Nephron (organoid): ENCODE results near the gene KDM4C.

Experiments
- H3K27ac Mint-ChIP-seq, 3 experiments: 2 replicates each; pipeline ENCODE4 v1.8.0; 2020; ENCODE audit warnings: mixed read lengths in 3 of 3, mild to moderate bottlenecking in 2 of 3, moderate library complexity in 1 of 3
- H3K27me3 Mint-ChIP-seq: 2 replicates; pipeline ENCODE4 v1.8.0; 2021; ENCODE audit warnings: low read depth, mild to moderate bottlenecking, moderate library complexity, mixed read lengths
- H3K36me3 Mint-ChIP-seq: 2 replicates; pipeline ENCODE4 v1.8.0; 2020; ENCODE audit warnings: low read depth, mixed read lengths
- H3K4me1 Mint-ChIP-seq: 2 replicates; pipeline ENCODE4 v1.8.0; 2020; ENCODE audit warnings: mixed read lengths
- H3K4me3 Mint-ChIP-seq, 3 experiments: 2 replicates each; pipeline ENCODE4 v1.8.0; 2020; ENCODE audit warnings: mild to moderate bottlenecking in 3 of 3, mixed read lengths in 3 of 3, moderate library complexity in 2 of 3
- H3K9me3 Mint-ChIP-seq: 2 replicates; pipeline ENCODE4 v1.8.0; 2020; ENCODE audit warnings: mixed read lengths
- TF ChIP-seq, protein P1 (sequence below), 3 experiments: fragments of 200-600 bp; sonication (generic); IDR thresholded peaks; one replicate each; pipeline ENCODE4 v1.5.0; 2021; ENCODE audit warnings: antibody characterized with exemption in 3 of 3; ENCODE audit not compliant: unreplicated experiment in 3 of 3

KDM4C gene

DNA sequence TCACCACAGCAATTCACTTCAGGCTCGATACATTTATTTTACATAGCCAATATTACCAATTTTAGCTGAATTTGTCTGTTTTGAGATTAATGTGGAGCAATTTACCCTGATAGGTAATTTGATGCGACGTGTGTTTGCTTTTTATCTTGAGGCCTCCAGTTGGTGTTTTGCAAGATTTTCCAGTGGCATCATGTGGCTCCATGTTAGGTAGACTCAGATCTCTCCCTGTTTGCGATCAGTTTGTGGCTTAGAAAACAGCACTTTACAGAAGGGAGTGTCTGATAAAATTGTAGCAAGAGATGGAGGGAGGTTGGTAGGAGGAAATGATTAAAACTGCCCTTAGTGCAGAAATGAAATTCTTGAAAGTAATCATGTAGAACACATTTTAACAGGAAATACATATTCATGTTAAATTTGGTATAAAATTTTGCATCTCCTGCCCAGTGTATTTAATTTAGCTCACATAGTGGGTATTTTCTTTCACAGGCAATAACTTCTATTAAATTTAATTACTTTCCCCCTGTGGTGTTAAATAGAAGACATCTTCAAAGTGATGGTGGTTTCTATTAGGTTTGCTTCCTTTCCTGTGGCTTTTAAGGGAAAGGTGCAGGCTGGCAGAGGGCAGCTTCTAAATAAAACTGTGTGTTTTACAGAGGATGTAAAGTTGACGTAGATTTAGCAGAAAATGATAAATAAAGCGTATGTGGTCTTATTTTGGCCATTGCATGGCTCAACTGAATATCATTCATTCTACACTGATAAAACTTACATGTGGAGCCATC is 135.8 kb downstream of the KDM4C start:
- Mint-ChIP-seq H3K27me3 (no peaks in the 10 kb centered on the region), H3K4me3 (no peak overlapping the region), H3K27ac (no peak overlapping the region), H3K4me1 (peaks cover 4% of the 10 kb centered on the region), H3K36me3 (no peaks in the 10 kb centered on the region), H3K9me3 (no peaks in the 10 kb centered on the region)
- TF ChIP-seq, protein P1, sequence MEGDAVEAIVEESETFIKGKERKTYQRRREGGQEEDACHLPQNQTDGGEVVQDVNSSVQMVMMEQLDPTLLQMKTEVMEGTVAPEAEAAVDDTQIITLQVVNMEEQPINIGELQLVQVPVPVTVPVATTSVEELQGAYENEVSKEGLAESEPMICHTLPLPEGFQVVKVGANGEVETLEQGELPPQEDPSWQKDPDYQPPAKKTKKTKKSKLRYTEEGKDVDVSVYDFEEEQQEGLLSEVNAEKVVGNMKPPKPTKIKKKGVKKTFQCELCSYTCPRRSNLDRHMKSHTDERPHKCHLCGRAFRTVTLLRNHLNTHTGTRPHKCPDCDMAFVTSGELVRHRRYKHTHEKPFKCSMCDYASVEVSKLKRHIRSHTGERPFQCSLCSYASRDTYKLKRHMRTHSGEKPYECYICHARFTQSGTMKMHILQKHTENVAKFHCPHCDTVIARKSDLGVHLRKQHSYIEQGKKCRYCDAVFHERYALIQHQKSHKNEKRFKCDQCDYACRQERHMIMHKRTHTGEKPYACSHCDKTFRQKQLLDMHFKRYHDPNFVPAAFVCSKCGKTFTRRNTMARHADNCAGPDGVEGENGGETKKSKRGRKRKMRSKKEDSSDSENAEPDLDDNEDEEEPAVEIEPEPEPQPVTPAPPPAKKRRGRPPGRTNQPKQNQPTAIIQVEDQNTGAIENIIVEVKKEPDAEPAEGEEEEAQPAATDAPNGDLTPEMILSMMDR (IDR thresholded peaks at IDR 0.05; ENCODE audit: unreplicated experiment in 3 of 3), result no peak

DNA sequence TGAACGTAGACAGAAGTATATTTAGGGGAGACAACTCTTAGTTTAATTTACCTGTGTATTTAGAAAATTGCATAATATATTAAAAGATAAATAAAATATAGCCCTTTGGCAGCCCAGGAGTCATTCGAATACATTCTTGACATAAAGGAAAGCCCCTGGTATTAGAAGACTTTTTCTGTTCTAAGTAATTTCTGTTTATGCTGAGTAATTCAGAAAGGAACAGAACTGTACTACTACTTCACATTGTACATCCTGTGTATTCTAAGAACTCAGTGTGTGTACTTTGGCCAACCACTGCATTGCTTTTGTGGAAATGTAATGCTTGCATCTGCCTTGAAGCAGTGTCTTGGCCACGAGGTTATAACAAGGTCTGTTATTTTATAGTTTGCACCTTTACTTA is 136.4 kb downstream of the KDM4C start:
- Mint-ChIP-seq H3K4me1 (peaks cover 4% of the 10 kb centered on the region), H3K4me3 (no peak overlapping the region), H3K27ac (no peak overlapping the region), H3K27me3 (no peaks in the 10 kb centered on the region), H3K36me3 (no peaks in the 10 kb centered on the region), H3K9me3 (no peaks in the 10 kb centered on the region)
- TF ChIP-seq, protein P1 (IDR thresholded peaks at IDR 0.05; ENCODE audit: unreplicated experiment in 3 of 3), result no peak

DNA sequence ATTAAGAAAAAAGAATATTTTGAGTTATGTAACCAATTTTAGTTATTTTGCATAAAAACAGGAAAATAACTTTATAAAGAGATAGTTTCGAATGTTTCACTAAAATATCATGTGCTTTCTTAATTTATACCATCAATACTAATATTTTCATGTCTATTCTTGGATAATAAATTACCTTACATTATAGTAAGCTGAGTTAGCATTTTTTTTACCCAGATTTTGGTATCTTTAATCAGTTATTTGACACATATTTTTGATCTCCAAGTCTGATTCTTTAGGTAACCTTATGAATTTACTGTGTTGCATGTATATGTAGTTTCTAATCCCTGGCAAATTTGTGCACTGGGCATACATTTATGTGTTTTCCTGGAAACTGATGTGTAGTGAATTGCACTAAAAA is 138.0 kb downstream of the KDM4C start:
- H3K4me1 Mint-ChIP-seq, result peaks cover 4% of the 10 kb centered on the region
- no peaks in the 10 kb centered on the region for H3K36me3 Mint-ChIP-seq
- no peak overlapping the region for H3K4me3 Mint-ChIP-seq
- no peaks in the 10 kb centered on the region for H3K27me3 Mint-ChIP-seq
- TF ChIP-seq, protein P1 (IDR thresholded peaks at IDR 0.05; ENCODE audit: unreplicated experiment in 3 of 3), result no peak
- no peaks in the 10 kb centered on the region for H3K9me3 Mint-ChIP-seq
- H3K27ac Mint-ChIP-seq, result no peak overlapping the region

DNA sequence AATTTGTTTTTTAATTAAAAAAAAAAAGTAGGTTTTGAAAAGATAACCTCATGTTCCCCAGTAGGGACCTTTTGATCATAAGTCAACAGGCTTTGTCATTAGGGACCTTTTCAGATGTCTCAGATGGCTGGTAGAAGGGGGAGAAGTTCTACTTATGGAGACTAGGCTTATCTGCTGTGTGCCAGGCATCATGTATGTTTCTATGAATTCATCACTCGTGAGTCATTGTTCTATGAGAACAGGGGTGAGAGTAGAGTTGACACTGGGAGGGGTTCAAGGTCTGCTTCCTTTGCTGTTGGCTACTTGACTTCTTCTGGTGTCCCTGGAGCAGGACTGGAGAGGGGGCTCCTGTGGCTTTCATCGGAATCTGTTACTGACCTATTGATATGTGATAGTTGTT is 138.8 kb downstream of the KDM4C start:
- no peak overlapping the region for H3K27ac Mint-ChIP-seq
- H3K36me3 Mint-ChIP-seq, result no peaks in the 10 kb centered on the region
- H3K27me3 Mint-ChIP-seq, result no peaks in the 10 kb centered on the region
- no peak overlapping the region for H3K4me3 Mint-ChIP-seq
- no peaks in the 10 kb centered on the region for H3K9me3 Mint-ChIP-seq
- peaks cover 4% of the 10 kb centered on the region for H3K4me1 Mint-ChIP-seq
- TF ChIP-seq, protein P1 (IDR thresholded peaks at IDR 0.05; ENCODE audit: unreplicated experiment in 3 of 3), result no peak

DNA sequence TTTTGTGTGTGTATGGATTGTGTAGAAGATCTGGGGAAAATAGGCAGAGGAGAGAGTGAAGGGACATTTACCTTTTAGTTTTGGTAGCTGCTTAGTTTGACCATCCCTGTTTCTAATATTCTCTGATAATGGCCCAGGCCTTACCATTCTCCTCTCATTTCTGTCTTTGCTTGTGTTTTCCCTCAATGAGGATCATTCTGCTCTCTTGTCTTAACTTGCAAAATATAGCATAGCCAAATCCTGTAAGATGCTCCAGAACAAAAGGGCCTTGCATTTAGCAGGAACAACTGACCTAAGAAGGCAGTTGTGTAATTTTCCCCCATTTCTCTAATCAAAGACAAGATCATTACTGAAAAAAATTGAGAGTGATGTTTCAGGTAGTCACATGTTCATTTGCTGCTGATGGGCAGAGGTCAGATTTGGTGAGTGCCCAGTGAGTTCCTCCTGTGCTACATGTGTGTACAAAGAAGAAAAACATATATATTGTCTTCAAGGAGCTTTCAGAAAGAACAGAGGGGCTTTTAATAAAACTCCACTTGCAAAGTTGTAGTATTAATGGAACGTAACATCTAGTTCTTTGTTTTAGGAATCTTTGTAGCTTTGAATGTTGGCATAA is 139.5 kb downstream of the KDM4C start:
- H3K27me3 Mint-ChIP-seq, result no peaks in the 10 kb centered on the region
- TF ChIP-seq, protein P1 (IDR thresholded peaks at IDR 0.05; ENCODE audit: unreplicated experiment in 3 of 3), result no peak
- H3K36me3 Mint-ChIP-seq, result no peaks in the 10 kb centered on the region
- no peak overlapping the region for H3K27ac Mint-ChIP-seq
- H3K4me1 Mint-ChIP-seq, result peaks cover 4% of the 10 kb centered on the region
- no peaks in the 10 kb centered on the region for H3K9me3 Mint-ChIP-seq
- no peak overlapping the region for H3K4me3 Mint-ChIP-seq

DNA sequence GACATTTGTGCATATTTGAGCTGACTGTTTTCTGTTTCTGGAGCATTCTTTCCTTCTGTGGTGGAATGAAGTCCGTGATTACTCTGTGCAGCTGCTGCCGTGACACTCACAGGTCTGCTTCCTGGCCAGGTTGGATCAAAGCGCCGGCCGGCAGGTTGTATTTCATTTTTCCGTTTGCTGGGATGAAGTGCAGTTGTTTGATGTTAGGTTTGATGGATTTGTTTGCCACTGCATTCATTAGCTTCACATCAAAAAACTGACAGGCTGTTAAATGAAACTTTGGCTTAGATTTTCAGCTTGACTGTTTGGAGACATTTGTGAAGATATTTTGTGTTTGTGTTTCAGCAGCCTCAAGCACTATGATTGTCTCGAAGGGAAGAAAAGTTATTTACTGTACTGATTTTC is 140.1 kb downstream of the KDM4C start:
- TF ChIP-seq, protein P1 (IDR thresholded peaks at IDR 0.05; ENCODE audit: unreplicated experiment in 3 of 3), result no peak
- Mint-ChIP-seq H3K27ac (peak overlapping the region in 1 of 3 experiments; percentile 44), H3K36me3 (no peaks in the 10 kb centered on the region), H3K27me3 (no peaks in the 10 kb centered on the region), H3K4me1 (peaks cover 4% of the 10 kb centered on the region), H3K4me3 (peak overlapping the region in 1 of 3 experiments; percentile 17), H3K9me3 (no peaks in the 10 kb centered on the region)
